GM06990 (cell line): ENCODE results near the gene WNT9B.

Experiments used
- DNase-seq: peaks from one replicate; pipeline ENCODE4 v3.0.0-alpha.2; 2011; ENCODE audit not compliant: insufficient read length; ENCODE audit errors: extremely low read depth
- H3K27me3 ChIP-seq: replicated peaks from 2 replicates; pipeline ENCODE4 v1.6.0; 2011; ENCODE audit warnings: low read length; ENCODE audit not compliant: control insufficient read depth, insufficient read depth
- H3K36me3 ChIP-seq: 2 replicates; pipeline ENCODE4 v1.5.1; 2011; ENCODE audit warnings: low read length; ENCODE audit not compliant: control insufficient read depth, insufficient read depth
- H3K4me3 ChIP-seq: replicated peaks from 2 replicates; pipeline ENCODE4 v1.5.1; 2011; ENCODE audit warnings: low read depth, mild to moderate bottlenecking, control low read depth, low read length
- CTCF ChIP-seq: IDR thresholded peaks from 2 replicates; pipeline ENCODE4 v1.5.1; 2011; ENCODE audit warnings: low read length, control low read depth, mild to moderate bottlenecking, inconsistent platforms; ENCODE audit not compliant: insufficient read depth, poor library complexity, severe bottlenecking

Gene WNT9B

GRCh38 chr17:46879101-46879500, 27.7 kb downstream of the WNT9B start:
- DNase-seq: no peak
- no peak overlapping the region for H3K4me3 ChIP-seq
- no peak for TF ChIP-seq CTCF
- no peaks in the 10 kb centered on the region; the same call in 1 of the 2 replicates for H3K27me3 ChIP-seq
- H3K36me3 ChIP-seq: no peaks in the 10 kb centered on the region

GRCh38 chr17:46881015-46881414, 29.6 kb downstream of the WNT9B start:
- H3K36me3 ChIP-seq: no peaks in the 10 kb centered on the region
- H3K27me3 ChIP-seq: no peaks in the 10 kb centered on the region; the same call in 1 of the 2 replicates
- no peak for DNase-seq
- no peak for TF ChIP-seq CTCF
- no peak overlapping the region for H3K4me3 ChIP-seq

- DNase-seq: no peak
- no peaks in the 10 kb centered on the region; the same call in 1 of the 2 replicates for H3K27me3 ChIP-seq
- no peak for TF ChIP-seq CTCF
- no peaks in the 10 kb centered on the region for H3K36me3 ChIP-seq
- H3K4me3 ChIP-seq: no peak overlapping the region
Observed at GRCh38 chr17:46882666-46883065, 31.3 kb downstream of the WNT9B start.

- no peak for TF ChIP-seq CTCF
- no peaks in the 10 kb centered on the region for H3K36me3 ChIP-seq
- no peak for DNase-seq
- no peaks in the 10 kb centered on the region; the same call in none of the 2 replicates for H3K27me3 ChIP-seq
- no peak overlapping the region for H3K4me3 ChIP-seq
Observed at GRCh38 chr17:46883871-46884520, 32.6 kb downstream of the WNT9B start.

GRCh38 chr17:46884552-46884951, 33.2 kb downstream of the WNT9B start:
- H3K27me3 ChIP-seq: no peaks in the 10 kb centered on the region; the same call in none of the 2 replicates

More at GRCh38 chr17:46884552-46884951, 33.2 kb downstream of the WNT9B start:
- DNase-seq: no peak
- no peak for TF ChIP-seq CTCF
- Histone ChIP-seq H3K36me3 (no peaks in the 10 kb centered on the region), H3K4me3 (no peak overlapping the region)
